ENCODE measurements around the gene GCFC2.

DNA sequence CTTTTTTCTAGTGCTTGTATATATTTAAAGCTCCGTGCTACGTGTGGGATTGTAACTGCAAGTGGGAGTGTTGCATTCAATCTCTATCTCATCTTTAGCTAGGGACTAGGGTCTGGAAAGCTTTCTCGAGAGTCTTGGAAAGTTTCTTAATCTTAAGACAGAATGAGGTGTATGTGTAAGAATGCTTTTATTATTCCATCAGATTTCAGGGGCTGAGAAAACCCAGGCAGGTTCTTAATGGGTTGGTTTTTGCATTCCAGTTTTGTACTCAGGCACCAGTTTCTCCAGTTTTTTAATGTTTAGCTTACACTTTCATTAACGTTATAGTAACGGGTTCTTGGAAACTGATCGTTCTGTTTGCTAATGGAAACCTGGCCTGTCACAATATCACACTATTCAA, 43.8 kb downstream of the GCFC2 start:
- TF ChIP-seq, protein P1, sequence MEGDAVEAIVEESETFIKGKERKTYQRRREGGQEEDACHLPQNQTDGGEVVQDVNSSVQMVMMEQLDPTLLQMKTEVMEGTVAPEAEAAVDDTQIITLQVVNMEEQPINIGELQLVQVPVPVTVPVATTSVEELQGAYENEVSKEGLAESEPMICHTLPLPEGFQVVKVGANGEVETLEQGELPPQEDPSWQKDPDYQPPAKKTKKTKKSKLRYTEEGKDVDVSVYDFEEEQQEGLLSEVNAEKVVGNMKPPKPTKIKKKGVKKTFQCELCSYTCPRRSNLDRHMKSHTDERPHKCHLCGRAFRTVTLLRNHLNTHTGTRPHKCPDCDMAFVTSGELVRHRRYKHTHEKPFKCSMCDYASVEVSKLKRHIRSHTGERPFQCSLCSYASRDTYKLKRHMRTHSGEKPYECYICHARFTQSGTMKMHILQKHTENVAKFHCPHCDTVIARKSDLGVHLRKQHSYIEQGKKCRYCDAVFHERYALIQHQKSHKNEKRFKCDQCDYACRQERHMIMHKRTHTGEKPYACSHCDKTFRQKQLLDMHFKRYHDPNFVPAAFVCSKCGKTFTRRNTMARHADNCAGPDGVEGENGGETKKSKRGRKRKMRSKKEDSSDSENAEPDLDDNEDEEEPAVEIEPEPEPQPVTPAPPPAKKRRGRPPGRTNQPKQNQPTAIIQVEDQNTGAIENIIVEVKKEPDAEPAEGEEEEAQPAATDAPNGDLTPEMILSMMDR (IDR thresholded peaks at IDR 0.05; ENCODE audit: low read length): no peak
- TF ChIP-seq EZH2 (IDR thresholded peaks at IDR 0.05; ENCODE audit: borderline replicate concordance, low read length): no peak

Data from OCI-LY1 (cell line).